ENCODE data around the gene LRP5. TPM values are rescaled to one million over a fixed set of nuclear protein-coding genes. Genes with fewer than 3 reads are reported as not detected.
"Not testable (repeated sequence)": the region's sequence is repeated elsewhere in the genome, so short reads cannot be mapped to it uniquely, and the experiment has no call there.

Gene LRP5
- total RNA-seq, 1 experiment from 2014 or later, result 23.5 TPM

DNA sequence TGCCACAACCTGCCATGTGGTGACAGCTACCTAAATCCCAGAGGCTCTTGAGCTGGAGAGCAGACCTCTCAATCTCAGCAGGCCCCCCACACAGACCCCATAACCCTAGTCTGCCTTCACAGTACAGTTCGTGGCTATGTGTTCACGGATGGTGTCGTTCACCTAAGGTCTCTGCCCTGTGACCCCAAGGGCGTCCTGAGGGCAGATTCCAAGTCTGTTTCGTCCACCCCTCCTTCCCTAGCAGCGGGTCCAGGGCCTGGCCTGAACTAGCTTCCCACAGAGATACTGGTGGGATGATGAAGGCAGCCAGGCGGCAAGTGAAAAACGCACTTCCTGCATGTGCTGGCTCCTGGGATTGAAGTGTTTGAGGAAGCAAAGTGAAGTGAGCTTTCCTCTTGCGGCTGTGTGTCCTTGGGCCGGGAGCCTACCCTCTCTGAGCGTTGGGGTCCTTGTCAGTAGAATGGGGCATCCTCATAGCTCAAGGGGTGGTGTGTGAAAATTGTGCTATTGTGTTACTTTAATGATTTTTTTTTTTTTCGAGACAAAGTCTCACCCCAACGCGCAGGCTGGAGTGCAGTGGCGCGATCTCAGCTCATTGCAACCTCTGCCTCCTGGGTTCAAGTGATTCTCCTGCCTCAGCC lies 70.1 kb downstream of the LRP5 start:
- H3K36me3 ChIP-seq, result no peaks in the 10 kb centered on the region
- DNase-seq, result no peak

DNA sequence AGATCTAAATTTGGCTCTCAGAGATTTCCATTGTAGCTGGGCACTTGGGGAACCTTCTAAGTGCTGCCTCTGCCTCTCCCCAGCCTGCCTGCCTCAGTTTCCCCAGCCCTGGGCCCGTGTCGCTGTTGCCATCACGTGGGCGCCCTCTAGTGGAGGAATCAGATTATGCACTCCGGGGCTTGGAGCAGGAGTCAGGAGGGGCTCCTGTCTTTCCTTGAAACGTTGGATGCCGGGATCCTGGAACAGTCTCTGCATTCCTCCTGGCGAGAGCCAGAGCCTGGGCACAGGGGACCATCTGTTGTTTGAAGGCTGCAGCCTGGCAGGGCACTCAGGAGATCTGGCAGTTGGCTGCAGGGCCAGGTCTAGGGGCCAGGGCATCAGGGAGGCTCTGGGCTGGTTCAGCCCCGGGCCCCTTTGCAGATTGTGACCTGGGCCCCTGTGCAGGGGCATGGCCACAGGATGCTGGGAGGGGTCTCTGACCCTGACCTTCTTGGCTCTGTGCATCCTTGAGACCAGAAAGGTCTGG lies 71.6 kb downstream of the LRP5 start:
- Histone ChIP-seq H3K27me3 (no peaks in the 10 kb centered on the region), H3K9me3 (no peaks in the 10 kb centered on the region), H3K36me3 (no peaks in the 10 kb centered on the region), H3K4me3 (no peak overlapping the region)
- DNase-seq, result peak; percentile 54

More for the DNA sequence above, 70.1 kb downstream of the LRP5 start:
- Histone ChIP-seq H3K9me3 (no peaks in the 10 kb centered on the region), H3K4me3 (no peak overlapping the region), H3K27me3 (no peaks in the 10 kb centered on the region)

DNA sequence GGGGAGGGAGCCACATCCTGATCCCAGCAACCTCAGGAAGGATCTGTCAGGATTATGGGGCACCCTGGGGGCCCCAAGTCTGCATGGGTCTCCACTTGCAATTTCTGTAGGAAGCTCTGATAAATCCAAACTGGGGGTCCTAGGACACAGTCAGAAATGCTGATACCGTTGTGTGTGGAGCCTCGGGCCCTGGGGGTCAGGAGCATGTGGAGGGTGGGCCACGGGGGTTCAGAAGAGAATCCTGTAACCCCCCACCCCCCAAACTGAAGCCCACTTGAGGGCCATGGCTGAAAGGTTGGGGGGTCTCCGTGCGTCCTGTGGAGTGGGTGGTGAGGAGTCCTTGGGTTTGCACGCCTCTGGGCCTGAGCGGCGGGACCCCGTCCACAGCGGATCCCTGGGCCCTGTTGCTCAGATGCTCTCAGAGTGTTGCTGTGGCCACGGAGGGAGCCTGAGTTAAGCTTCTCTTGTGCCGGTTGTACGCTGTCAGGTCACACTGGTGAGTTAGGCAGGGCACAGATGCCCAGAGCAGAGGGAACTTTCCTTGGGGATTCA lies 72.2 kb downstream of the LRP5 start:
- no peaks in the 10 kb centered on the region for H3K36me3 ChIP-seq
- no peaks in the 10 kb centered on the region for H3K27me3 ChIP-seq
- no peak for DNase-seq
- H3K4me3 ChIP-seq, result no peak overlapping the region
- H3K9me3 ChIP-seq, result no peaks in the 10 kb centered on the region

DNA sequence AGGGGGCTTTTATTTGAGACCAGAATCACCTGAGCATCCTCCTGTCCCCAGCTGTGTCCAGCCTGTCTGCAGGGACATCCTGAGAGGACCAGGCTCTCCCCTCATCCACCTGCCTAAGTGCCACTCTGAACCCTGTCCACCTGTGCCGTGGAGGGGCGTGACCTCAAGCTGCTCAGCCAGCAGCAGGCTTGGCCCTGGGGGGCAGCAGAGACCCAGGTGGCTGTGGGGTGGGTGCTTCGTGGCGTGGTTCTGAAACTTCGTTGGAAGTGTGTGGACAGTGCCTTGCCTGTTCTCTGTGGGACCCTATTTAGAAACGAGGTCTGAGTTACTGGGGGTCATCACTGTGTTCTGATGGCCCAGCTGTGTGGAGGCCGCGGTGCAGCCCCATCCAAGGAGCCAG lies 72.7 kb downstream of the LRP5 start:
- no peak for DNase-seq
- H3K9me3 ChIP-seq, result no peaks in the 10 kb centered on the region
- H3K4me3 ChIP-seq, result no peak overlapping the region
- no peaks in the 10 kb centered on the region for H3K27me3 ChIP-seq
- no peaks in the 10 kb centered on the region for H3K36me3 ChIP-seq

DNA sequence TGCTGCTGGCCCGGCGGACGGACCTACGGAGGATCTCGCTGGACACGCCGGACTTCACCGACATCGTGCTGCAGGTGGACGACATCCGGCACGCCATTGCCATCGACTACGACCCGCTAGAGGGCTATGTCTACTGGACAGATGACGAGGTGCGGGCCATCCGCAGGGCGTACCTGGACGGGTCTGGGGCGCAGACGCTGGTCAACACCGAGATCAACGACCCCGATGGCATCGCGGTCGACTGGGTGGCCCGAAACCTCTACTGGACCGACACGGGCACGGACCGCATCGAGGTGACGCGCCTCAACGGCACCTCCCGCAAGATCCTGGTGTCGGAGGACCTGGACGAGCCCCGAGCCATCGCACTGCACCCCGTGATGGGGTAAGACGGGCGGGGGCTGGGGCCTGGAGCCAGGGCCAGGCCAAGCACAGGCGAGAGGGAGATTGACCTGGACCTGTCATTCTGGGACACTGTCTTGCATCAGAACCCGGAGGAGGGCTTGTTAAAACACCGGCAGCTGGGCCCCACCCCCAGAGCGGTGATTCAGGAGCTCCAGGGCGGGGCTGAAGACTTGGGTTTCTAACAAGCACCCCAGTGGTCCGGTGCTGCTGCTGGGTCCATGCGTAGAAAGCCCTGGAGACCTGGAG lies 74.1 kb downstream of the LRP5 start:
- no peaks in the 10 kb centered on the region for H3K9me3 ChIP-seq
- no peaks in the 10 kb centered on the region for H3K36me3 ChIP-seq
- no peak for DNase-seq
- no peaks in the 10 kb centered on the region for H3K27me3 ChIP-seq
- no peak overlapping the region for H3K4me3 ChIP-seq

DNA sequence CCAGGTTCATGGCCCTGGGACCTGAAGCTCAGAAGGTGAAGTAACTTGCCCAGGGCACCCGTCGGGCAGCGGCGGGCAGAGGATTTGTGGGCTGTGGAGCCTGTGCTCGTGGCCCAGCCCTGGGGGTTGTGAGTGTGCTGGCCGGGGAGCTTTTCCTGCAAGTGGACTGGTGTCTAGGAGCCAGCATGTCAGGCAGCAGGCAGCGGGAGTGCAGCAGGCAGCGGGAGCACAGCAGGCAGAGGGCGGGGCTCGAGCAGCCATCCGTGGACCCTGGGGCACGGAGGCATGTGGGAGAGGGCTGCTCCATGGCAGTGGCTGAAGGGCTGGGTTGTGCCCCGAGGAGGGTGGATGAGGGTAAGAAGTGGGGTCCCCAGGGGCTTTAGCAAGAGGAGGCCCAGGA lies 75.4 kb downstream of the LRP5 start:
- H3K27me3 ChIP-seq, result no peaks in the 10 kb centered on the region
- H3K4me3 ChIP-seq, result no peak overlapping the region
- no peaks in the 10 kb centered on the region for H3K9me3 ChIP-seq
- DNase-seq, result no peak
- no peaks in the 10 kb centered on the region for H3K36me3 ChIP-seq

DNA sequence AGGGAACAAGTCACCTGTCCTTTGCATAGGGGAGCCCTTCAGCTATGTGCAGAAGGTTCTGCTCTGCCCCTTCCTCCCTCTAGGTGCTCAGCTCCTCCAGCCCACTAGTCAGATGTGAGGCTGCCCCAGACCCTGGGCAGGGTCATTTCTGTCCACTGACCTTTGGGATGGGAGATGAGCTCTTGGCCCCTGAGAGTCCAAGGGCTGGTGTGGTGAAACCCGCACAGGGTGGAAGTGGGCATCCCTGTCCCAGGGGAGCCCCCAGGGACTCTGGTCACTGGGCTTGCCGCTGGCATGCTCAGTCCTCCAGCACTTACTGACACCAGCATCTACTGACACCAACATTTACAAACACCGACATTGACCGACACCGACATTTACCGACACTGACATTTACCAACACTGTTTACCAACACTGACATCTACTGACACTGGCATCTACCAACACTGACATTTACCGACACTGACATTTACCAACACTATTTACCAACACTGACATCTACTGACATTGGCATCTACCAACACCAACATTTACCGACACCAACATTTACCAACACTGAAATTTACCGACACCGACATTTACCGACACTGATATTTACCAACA lies 76.3 kb downstream of the LRP5 start:
- no peak for DNase-seq
- Histone ChIP-seq H3K9me3 (no peaks in the 10 kb centered on the region), H3K4me3 (no peak overlapping the region), H3K36me3 (no peaks in the 10 kb centered on the region), H3K27me3 (no peaks in the 10 kb centered on the region)

DNA sequence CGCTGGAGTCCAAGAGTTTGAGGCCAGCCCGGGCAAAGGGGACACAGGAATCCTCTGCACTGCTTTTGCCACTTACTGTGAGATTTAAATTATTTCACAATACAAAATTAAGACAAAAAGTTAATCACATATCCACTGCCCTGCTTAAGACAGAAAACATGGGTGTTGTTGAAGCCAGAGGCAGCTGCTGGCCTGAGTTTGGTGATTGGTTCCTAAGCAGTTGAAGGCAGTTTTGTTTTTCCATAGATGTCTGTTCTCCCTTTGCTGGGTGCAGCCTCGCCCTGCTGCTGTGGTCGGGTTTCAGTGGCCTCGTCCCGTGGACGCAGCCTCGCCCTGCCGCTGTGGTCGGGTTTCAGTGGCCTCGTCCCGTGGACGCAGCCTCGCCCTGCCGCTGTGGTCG lies 77.9 kb downstream of the LRP5 start:
- no peaks in the 10 kb centered on the region for H3K36me3 ChIP-seq
- H3K4me3 ChIP-seq, result no peak overlapping the region
- DNase-seq, result no peak
- no peaks in the 10 kb centered on the region for H3K9me3 ChIP-seq
- no peaks in the 10 kb centered on the region for H3K27me3 ChIP-seq

DNA sequence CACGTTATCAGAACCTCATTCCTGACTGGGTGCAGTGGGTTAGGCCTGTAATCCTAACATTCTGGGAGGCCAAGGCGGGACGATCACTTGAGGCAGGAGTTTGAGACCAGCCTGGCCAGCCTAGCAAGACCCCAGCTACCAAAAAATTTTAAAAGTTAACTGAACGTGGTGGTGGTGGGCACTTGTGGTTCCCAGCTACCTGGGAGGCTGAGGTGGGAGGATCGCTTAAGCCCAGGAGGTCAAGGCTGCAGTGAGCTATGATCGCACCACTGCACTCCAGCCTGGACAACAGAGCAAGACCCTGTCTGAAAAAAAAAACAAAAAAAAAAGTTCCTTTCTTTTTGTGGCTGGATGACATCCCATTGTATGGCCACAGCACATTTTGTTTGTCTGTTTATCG lies 80.4 kb downstream of the LRP5 start:
- Histone ChIP-seq H3K27me3 (no peaks in the 10 kb centered on the region), H3K4me3 (no peak overlapping the region), H3K36me3 (no peaks in the 10 kb centered on the region), H3K9me3 (no peaks in the 10 kb centered on the region)
- DNase-seq, result no peak

DNA sequence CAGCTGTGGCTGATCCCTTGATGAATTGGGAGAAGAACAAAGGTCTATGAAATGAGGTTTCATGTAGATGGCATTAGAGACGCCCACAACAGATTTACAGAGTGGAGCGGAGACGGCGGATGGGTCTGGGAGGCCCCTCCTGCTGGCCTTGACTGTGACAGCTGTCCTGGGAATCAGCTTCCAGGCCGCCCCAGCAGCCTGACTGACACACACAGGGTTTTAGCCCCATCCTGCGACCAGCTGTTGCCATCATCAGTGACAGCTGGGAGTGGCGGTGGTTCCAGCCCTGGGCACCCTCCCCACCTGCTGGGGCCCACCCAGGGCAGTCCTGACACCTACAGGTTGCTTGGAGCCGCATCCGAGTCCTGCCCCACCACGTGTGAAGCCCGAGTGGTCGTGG lies 84.1 kb downstream of the LRP5 start:
- no peaks in the 10 kb centered on the region for H3K36me3 ChIP-seq
- H3K27me3 ChIP-seq, result no peaks in the 10 kb centered on the region
- DNase-seq, result no peak
- H3K4me3 ChIP-seq, result no peak overlapping the region
- no peaks in the 10 kb centered on the region for H3K9me3 ChIP-seq

DNA sequence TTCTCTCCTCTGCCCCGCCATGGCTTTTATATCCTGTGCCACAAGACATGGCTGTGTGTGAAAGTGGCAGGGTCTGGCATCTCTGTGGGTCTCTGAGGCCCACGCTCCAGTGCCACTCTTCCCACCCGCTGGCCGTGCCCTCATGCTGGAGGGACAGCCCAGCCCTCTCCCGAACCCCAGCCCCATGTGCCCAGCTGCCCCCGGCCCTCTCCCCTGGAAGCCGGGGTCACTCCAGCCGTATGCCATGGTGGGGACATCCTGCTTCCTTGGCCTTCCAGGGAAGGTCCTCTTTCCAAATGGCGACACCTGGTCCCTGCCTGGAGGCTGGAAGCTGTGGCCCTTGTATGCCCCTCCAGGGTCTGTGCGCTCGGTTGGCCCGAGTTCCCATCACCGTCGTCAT lies 84.9 kb downstream of the LRP5 start:
- no peak overlapping the region for H3K4me3 ChIP-seq
- no peaks in the 10 kb centered on the region for H3K36me3 ChIP-seq
- H3K27me3 ChIP-seq, result no peaks in the 10 kb centered on the region
- H3K9me3 ChIP-seq, result no peaks in the 10 kb centered on the region
- DNase-seq, result no peak

DNA sequence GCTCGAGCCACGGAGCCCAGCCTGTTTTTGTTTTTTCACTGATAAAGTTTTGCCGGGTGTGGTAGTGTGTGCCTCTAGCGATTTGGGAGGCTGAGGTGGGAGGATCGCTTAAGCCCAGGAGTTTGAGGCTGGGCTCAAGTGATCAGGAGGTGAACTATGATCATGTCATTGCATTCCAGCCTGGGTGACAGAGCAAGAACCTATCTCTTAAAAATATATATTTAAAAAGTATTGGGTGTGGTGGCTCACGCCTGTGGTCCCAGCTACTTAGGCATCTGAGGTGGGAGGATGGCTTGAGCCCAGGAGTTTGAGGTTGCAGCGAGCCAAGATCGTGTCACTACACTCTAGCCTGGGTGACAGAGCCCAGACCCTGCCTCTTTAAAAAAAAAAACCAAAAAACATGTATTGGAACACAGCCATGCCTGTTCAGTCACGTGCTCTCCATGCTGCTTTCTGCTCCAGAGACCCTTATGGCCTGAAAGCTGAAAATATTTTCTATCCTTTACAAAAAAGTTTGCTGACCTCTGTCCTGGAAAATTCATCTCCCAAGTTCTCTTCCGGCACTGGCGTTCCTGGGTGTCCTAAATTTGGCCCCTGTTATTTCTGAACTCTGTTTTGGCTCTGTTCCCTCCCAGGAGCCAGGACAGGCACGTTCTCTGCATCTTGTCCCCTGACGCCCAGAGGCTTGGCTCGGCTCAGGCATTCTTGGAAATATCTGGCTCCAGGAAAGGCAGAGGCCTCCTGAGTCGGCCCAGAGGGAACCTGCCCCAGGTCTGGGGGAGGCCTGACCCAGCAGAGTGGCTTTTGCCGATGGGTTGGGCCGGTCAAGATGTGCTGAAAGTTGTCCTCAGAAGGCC lies 86.8 kb downstream of the LRP5 start:
- Histone ChIP-seq H3K9me3 (no peaks in the 10 kb centered on the region), H3K4me3 (no peak overlapping the region), H3K27me3 (no peaks in the 10 kb centered on the region), H3K36me3 (no peaks in the 10 kb centered on the region; the same call in 1 of the 2 replicates)
- DNase-seq, result no peak

DNA sequence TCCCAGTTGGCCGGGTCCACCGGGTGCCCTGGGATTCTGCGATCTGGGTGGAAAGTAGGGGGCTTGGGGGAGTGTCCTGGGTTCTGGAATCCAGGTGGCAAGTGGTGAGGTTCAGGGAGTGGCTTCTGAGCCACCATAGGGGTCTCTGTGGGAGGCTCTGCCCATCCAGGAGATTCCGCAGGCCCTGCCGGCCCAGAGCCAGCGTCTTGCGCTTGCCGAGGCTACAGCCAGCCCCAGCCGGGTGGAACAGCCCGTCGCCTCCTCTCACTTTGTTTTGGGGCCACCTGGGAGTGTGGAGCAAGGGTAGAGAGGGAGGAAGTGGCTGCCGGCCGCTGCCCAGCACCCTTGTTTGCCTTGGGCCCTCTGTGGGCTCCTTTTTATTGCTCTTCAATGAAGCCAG lies 87.5 kb downstream of the LRP5 start:
- Histone ChIP-seq H3K27me3 (no peaks in the 10 kb centered on the region), H3K9me3 (no peaks in the 10 kb centered on the region), H3K36me3 (no peaks in the 10 kb centered on the region; the same call in 1 of the 2 replicates), H3K4me3 (no peak overlapping the region)
- DNase-seq, result no peak

DNA sequence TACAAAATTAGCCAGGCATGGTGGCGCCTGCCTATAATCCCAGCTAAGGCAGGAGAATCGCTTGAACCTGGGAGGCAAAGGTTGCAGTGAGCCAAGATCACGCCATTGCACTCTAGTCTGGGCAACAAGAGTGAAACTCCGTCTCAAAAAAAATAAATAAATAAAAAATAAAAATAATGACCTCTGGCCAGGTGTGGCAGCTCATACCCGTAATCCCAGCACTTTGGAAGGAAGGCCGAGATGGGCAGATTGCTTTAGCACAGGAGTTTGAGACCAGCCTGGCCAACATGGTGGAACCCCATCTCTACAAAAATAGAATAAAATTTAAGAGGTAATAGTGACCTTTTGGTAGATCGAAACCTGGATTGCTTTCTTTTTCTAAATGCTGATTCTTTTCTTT lies 88.2 kb downstream of the LRP5 start:
- DNase-seq, H3K27me3 ChIP-seq, H3K9me3 ChIP-seq: not testable (repeated sequence)

DNA sequence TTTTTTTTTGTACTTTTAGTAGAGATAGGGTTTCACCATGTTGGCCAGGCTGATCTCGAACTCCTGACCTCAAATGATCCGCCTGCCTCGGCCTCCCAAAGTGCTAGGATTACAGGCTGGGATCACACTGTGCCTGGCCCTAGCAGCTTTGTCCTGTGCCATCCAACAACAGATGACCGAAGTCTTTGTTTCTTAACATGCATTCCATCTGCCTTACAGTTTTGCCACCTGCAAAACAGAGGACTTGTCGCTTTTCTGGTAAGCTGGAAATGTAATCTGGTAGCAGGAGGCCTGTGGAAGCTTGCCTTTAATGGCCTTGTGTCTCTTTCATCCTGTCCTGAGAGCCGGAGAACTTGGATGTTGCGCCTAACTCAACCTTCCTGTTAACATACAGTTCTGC lies 89.5 kb downstream of the LRP5 start:
- Histone ChIP-seq H3K27me3 (no peaks in the 10 kb centered on the region), H3K4me3 (no peak overlapping the region), H3K36me3 (no peaks in the 10 kb centered on the region; the same call in 1 of the 2 replicates), H3K9me3 (no peaks in the 10 kb centered on the region)
- DNase-seq, result no peak

More for the DNA sequence above, 88.2 kb downstream of the LRP5 start:
- not testable (repeated sequence) for H3K36me3 ChIP-seq, H3K4me3 ChIP-seq

DNA sequence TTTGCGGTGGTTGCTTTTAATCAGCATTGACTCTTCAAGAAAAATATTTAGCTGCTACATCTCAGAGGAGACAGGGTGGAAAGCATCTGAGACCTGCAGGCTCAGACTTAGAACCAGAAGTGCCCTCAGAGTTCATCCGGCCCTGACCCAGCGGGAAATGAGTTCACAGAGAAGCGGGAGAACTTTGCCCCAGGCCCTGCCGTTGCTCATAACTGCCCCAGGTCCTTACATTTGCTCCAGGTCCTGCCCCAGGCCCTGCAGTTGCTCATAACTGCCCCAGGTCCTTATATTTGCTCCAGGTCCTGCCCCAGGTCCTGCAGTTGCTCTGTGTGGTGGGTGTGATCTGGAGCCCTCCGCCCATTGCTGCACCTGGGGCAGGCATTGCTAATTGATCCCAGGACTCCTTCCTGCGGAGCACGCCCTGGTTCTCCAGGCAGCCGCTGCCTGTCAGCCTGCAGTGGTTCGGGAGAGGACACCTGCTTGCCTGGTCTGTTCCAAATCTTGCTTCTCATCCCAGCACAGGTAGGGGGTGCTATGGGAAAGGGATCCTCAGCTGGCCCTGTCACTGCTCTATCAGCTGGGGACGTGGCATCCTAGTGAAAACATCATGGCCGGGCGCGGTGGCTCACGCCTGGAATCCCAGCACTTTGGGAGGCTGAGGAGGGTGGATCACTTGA lies 90.1 kb downstream of the LRP5 start:
- Histone ChIP-seq H3K36me3 (no peaks in the 10 kb centered on the region; the same call in 1 of the 2 replicates), H3K9me3 (no peaks in the 10 kb centered on the region), H3K4me3 (no peak overlapping the region), H3K27me3 (no peaks in the 10 kb centered on the region)
- DNase-seq, result no peak

Measured in MG63 (cell line).